Activated naive CD8-positive, alpha-beta T cell treated with anti-CD3 and anti-CD28 coated beads for 36 hours (primary cell): Measurements from ENCODE around the gene COASY. TPM values are rescaled to one million over a fixed set of nuclear protein-coding genes. Genes with fewer than 3 reads are reported as not detected.
"Not testable (repeated sequence)": the region's sequence is repeated elsewhere in the genome, so short reads cannot be mapped to it uniquely, and the experiment has no call there.

Experiments
- DNase-seq: peaks from one replicate; pipeline ENCODE4 v3.0.0; 2021
- H3K27ac Mint-ChIP-seq: one replicate; pipeline ENCODE4 v1.8.0; 2022; ENCODE audit warnings: mild to moderate bottlenecking, moderate library complexity, mixed read lengths
- H3K27me3 Mint-ChIP-seq: one replicate; pipeline ENCODE4 v1.8.0; 2022; ENCODE audit warnings: mild to moderate bottlenecking, mixed read lengths
- H3K36me3 Mint-ChIP-seq: one replicate; pipeline ENCODE4 v1.8.0; 2021; ENCODE audit warnings: mild to moderate bottlenecking, mixed read lengths
- H3K4me1 Mint-ChIP-seq: one replicate; pipeline ENCODE4 v1.8.0; 2021; ENCODE audit warnings: mixed read lengths
- H3K4me3 Mint-ChIP-seq: one replicate; pipeline ENCODE4 v1.8.0; 2022; ENCODE audit warnings: mild to moderate bottlenecking, moderate library complexity, mixed read lengths
- H3K9me3 Mint-ChIP-seq: one replicate; pipeline ENCODE4 v1.8.0; 2022; ENCODE audit warnings: mixed read lengths
- total RNA-seq, 2 experiments: library from RNA; stranded (reverse); gene quantifications; one replicate each; pipeline ENCODE4 v1.2.3, GENCODE V29; 2021

The COASY gene
- total RNA-seq, 2 experiments from 2014 or later = 111 TPM

GRCh38 chr17:42598905-42599304, 37.0 kb downstream of the COASY start:
- Mint-ChIP-seq H3K36me3 (peaks cover 6% of the 10 kb centered on the region), H3K4me3 (no peak overlapping the region), H3K27me3 (no peaks in the 10 kb centered on the region), H3K9me3 (no peaks in the 10 kb centered on the region), H3K4me1 (peaks cover 21% of the 10 kb centered on the region), H3K27ac (peak overlapping the region; percentile 25)
- DNase-seq = no peak

- Mint-ChIP-seq H3K27ac (no peak overlapping the region), H3K4me3 (no peak overlapping the region), H3K36me3 (peaks cover 9% of the 10 kb centered on the region), H3K27me3 (no peaks in the 10 kb centered on the region), H3K4me1 (peaks cover 54% of the 10 kb centered on the region), H3K9me3 (no peaks in the 10 kb centered on the region)
- no peak for DNase-seq
These were observed 41.4 kb downstream of the COASY start for GRCh38 chr17:42603318-42603717.

- Mint-ChIP-seq H3K27me3 (no peaks in the 10 kb centered on the region), H3K9me3 (no peaks in the 10 kb centered on the region), H3K27ac (peak overlapping the region; percentile 67), H3K4me1 (peaks cover 45% of the 10 kb centered on the region), H3K4me3 (peak overlapping the region; percentile 95), H3K36me3 (peaks cover 21% of the 10 kb centered on the region)
- DNase-seq = no peak
These were observed 45.8 kb downstream of the COASY start for GRCh38 chr17:42607769-42608168.

GRCh38 chr17:42608305-42609181, 46.6 kb downstream of the COASY start:
- Mint-ChIP-seq H3K4me3 (peak overlapping the region; percentile 95), H3K9me3 (no peaks in the 10 kb centered on the region), H3K27ac (peak overlapping the region; percentile 94), H3K4me1 (peaks cover 40% of the 10 kb centered on the region), H3K36me3 (peaks cover 22% of the 10 kb centered on the region), H3K27me3 (no peaks in the 10 kb centered on the region)
- DNase-seq = no peak

- peak within 1 kb of the TSS; percentile 95 for H3K4me3 Mint-ChIP-seq
- H3K36me3 Mint-ChIP-seq = peaks cover 29% of the 10 kb centered on the region
- peak; percentile 100 for DNase-seq
- no peaks in the 10 kb centered on the region for H3K27me3 Mint-ChIP-seq
- H3K4me1 Mint-ChIP-seq = peaks cover 36% of the 10 kb centered on the region
- no peaks in the 10 kb centered on the region for H3K9me3 Mint-ChIP-seq
- peak within 1 kb of the TSS; percentile 94 for H3K27ac Mint-ChIP-seq
These were observed 47.4 kb downstream of the COASY start, which contains the start of the genes RETREG3 and TUBG1 for GRCh38 chr17:42609182-42609813. Gene RETREG3, minus strand, starts transcription at chr17:42609374. Its CDS starts 50 bp downstream, at chr17:42609324. Gene TUBG1, plus strand, starts transcription at chr17:42609683. Its CDS starts 55 bp downstream, at chr17:42609738.

GRCh38 chr17:42609814-42610801, 48.2 kb downstream of the COASY start:
- H3K9me3 Mint-ChIP-seq, H3K27me3 Mint-ChIP-seq: not testable (repeated sequence)
- Mint-ChIP-seq H3K36me3 (peaks cover 33% of the 10 kb centered on the region), H3K4me1 (peaks cover 28% of the 10 kb centered on the region), H3K4me3 (peak overlapping the region; percentile 95), H3K27ac (peak overlapping the region; percentile 94)
- DNase-seq = peak; percentile 21

- no peak for DNase-seq
- no peak overlapping the region for H3K4me3 Mint-ChIP-seq
- no peak overlapping the region for H3K27ac Mint-ChIP-seq
- H3K9me3 Mint-ChIP-seq = no peaks in the 10 kb centered on the region
- peaks cover 12% of the 10 kb centered on the region for H3K4me1 Mint-ChIP-seq
- peaks cover 30% of the 10 kb centered on the region for H3K36me3 Mint-ChIP-seq
- H3K27me3 Mint-ChIP-seq = no peaks in the 10 kb centered on the region
These were observed 50.1 kb downstream of the COASY start for GRCh38 chr17:42612013-42612412.

- H3K4me3 Mint-ChIP-seq = no peak overlapping the region
- peaks cover 31% of the 10 kb centered on the region for H3K36me3 Mint-ChIP-seq
- no peaks in the 10 kb centered on the region for H3K27me3 Mint-ChIP-seq
- H3K27ac Mint-ChIP-seq = no peak overlapping the region
- DNase-seq = no peak
- H3K4me1 Mint-ChIP-seq = peaks cover 2% of the 10 kb centered on the region
- H3K9me3 Mint-ChIP-seq = no peaks in the 10 kb centered on the region
These were observed 51.8 kb downstream of the COASY start for GRCh38 chr17:42613699-42614295.

Other genes starting within 250 kb of the COASY start
- gene STAT3, start 173.7 kb upstream of the COASY start, total RNA-seq = 100 to 1,000 TPM; 221 to 223 TPM
- 1 to 10 TPM; 1.7 to 1.9 TPM for gene CAVIN1, start 138.9 kb upstream of the COASY start, total RNA-seq
- gene ATP6V0A1, start 103.3 kb upstream of the COASY start, total RNA-seq = 1 to 10 TPM; 3.4 to 5.6 TPM
- 10 to 100 TPM; 10.6 to 13.6 TPM for gene NAGLU, start 25.9 kb upstream of the COASY start, total RNA-seq
- under 1 TPM; 0.25 to 0.26 TPM for gene HSD17B1, start 9.2 kb upstream of the COASY start, total RNA-seq
- gene MLX, start 5.0 kb downstream of the COASY start, total RNA-seq = 10 to 100 TPM; 57.3 to 57.5 TPM
- gene PSMC3IP, start 15.6 kb downstream of the COASY start, total RNA-seq = 10 to 100 TPM; 32.5 to 36.2 TPM
- gene RETREG3, start 47.2 kb downstream of the COASY start, total RNA-seq = 10 to 100 TPM; 18.3 to 22.7 TPM
- 10 to 100 TPM; 93.1 to 95.4 TPM for gene TUBG1, start 47.5 kb downstream of the COASY start, total RNA-seq
- gene TUBG2, start 97.1 kb downstream of the COASY start, total RNA-seq = 1 to 10 TPM; 7.1 to 7.8 TPM
- under 1 TPM; 0.85 to 0.90 TPM for gene PLEKHH3, start 114.8 kb downstream of the COASY start, total RNA-seq
- gene CCR10, start 119.7 kb downstream of the COASY start, total RNA-seq = under 1 TPM; 0.12 to 0.25 TPM
- gene CNTNAP1, start 120.4 kb downstream of the COASY start, total RNA-seq = under 1 TPM; 0.68 to 0.70 TPM
- gene EZH1, start 182.9 kb downstream of the COASY start, total RNA-seq = 10 to 100 TPM; 14.4 to 17.5 TPM
- not detected for gene RAMP2, start 199.1 kb downstream of the COASY start, total RNA-seq
- 10 to 100 TPM; 90.4 to 91.7 TPM for gene VPS25, start 211.3 kb downstream of the COASY start, total RNA-seq
- gene WNK4, start 218.5 kb downstream of the COASY start, total RNA-seq = under 1 TPM; 0.25 to 0.26 TPM
- gene COA3, start 236.6 kb downstream of the COASY start, total RNA-seq = 10 to 100 TPM; 42.0 to 42.2 TPM
- gene CNTD1, start 236.7 kb downstream of the COASY start, total RNA-seq = not detected